H1 (cell line): Measurements from ENCODE around the gene CCR9. TPM values are rescaled to one million over a fixed set of nuclear protein-coding genes. Genes with fewer than 3 reads are reported as not detected.

Experiments used
- CTCF ChIA-PET: fragments of 300-600 bp; sonication (Branson Sonifier 250); formaldehyde crosslinking; loops from one replicate; lab custom pipeline; 2021; ENCODE audit not compliant: partially characterized antibody; lab: Charles Lee
- POLR2A ChIA-PET: fragments of 300-600 bp; sonication (Branson Sonifier 250); formaldehyde crosslinking; loops from one replicate; lab custom pipeline; 2021; ENCODE audit warnings: inconsistent platforms; ENCODE audit not compliant: partially characterized antibody; lab: Charles Lee
- DNase-seq, 2 experiments: peaks; one replicate each; pipeline versions ENCODE4 v3.0.0 to v3.0.0-alpha.2; 2010 to 2022; ENCODE audit warnings: low spot score in 2 of 2, low read depth in 1 of 2, mixed read lengths in 1 of 2
- FAIRE-seq: peaks from 2 replicates; lab custom pipeline; 2011; peaks lifted over from hg19 to GRCh38; lab: Jason Lieb, UNC
- H2AFZ ChIP-seq: 2 replicates; pipeline ENCODE4 v1.8.1; 2012; ENCODE audit warnings: low read length, inconsistent platforms
- H2AK5ac ChIP-seq: 2 replicates; pipeline ENCODE4 v1.6.1; 2013; ENCODE audit warnings: low read depth, low read length
- H2BK120ac ChIP-seq: replicated peaks from 2 replicates; pipeline ENCODE3; 2013; ENCODE audit warnings: low read depth, low read length, inconsistent platforms
- H2BK12ac ChIP-seq: 2 replicates; pipeline ENCODE4 v1.6.1; 2013; ENCODE audit warnings: low read depth, low read length
- H2BK15ac ChIP-seq: 2 replicates; pipeline ENCODE4 v1.6.1; 2013; ENCODE audit warnings: low read length
- H2BK20ac ChIP-seq: 2 replicates; pipeline ENCODE4 v1.6.1; 2013; ENCODE audit warnings: low read length
- H2BK5ac ChIP-seq: 2 replicates; pipeline ENCODE4 v1.6.1; 2013; ENCODE audit warnings: low read depth, low read length
- H3K14ac ChIP-seq: 2 replicates; pipeline ENCODE4 v1.6.1; 2013; ENCODE audit warnings: inconsistent platforms; ENCODE audit not compliant: insufficient read length
- H3K18ac ChIP-seq: 2 replicates; pipeline ENCODE4 v1.6.1; 2013; ENCODE audit warnings: low read length; ENCODE audit errors: extremely low read depth
- H3K23ac ChIP-seq: 2 replicates; pipeline ENCODE4 v1.6.1; 2013; ENCODE audit warnings: inconsistent platforms; ENCODE audit not compliant: insufficient read length
- H3K23me2 ChIP-seq: 2 replicates; pipeline ENCODE4 v1.6.1; 2013; ENCODE audit warnings: low read depth, low read length
- H3K27ac ChIP-seq: 2 replicates; pipeline ENCODE4 v1.6.1; 2011; ENCODE audit warnings: low read depth, low read length, inconsistent platforms
- H3K27me3 ChIP-seq, 4 experiments: replicated peaks in 1 of 4; 1 replicate in 1 of 4; 2 replicates in 3 of 4; pipeline versions ENCODE4 v1.6.1 to v1.8.1; 2011 to 2013; ENCODE audit warnings: low read length in 3 of 4, mild to moderate bottlenecking in 3 of 4, inconsistent platforms in 2 of 4, mixed read lengths in 2 of 4, moderate library complexity in 1 of 4; ENCODE audit not compliant: control insufficient read depth in 3 of 4, insufficient read depth in 3 of 4; ENCODE audit errors: extremely low read depth in 1 of 4
- H3K36me3 ChIP-seq, 4 experiments: 2 replicates each; pipeline versions ENCODE4 v1.6.1 to v1.8.1; 2011 to 2013; ENCODE audit warnings: mild to moderate bottlenecking in 4 of 4, low read length in 3 of 4, moderate library complexity in 2 of 4, control low read depth in 1 of 4, inconsistent platforms in 1 of 4; ENCODE audit not compliant: insufficient read depth in 4 of 4, control insufficient read depth in 2 of 4
- H3K4ac ChIP-seq: replicated peaks from 2 replicates; pipeline ENCODE3; 2013; ENCODE audit warnings: low read length, low read depth, mixed read lengths, inconsistent platforms; ENCODE audit not compliant: insufficient read length
- H3K4me1 ChIP-seq, 4 experiments: replicated peaks in 1 of 4; 1 replicate in 1 of 4; 2 replicates in 3 of 4; pipeline versions ENCODE4 v1.6.1 to v1.8.1; 2011 to 2013; ENCODE audit warnings: low read length in 3 of 4, inconsistent platforms in 2 of 4, mixed read lengths in 1 of 4; ENCODE audit not compliant: insufficient read depth in 4 of 4, control insufficient read depth in 3 of 4
- H3K4me2 ChIP-seq, 2 experiments: 2 replicates each; pipeline versions ENCODE4 v1.6.1 to v1.8.1; 2011 to 2013; ENCODE audit warnings: low read depth in 2 of 2, low read length in 2 of 2, control low read depth in 1 of 2, inconsistent platforms in 1 of 2, mild to moderate bottlenecking in 1 of 2; ENCODE audit not compliant: insufficient read depth in 1 of 2
- H3K4me3 ChIP-seq, 4 experiments: fragments of 200-600, 300-600 bp in 1 of 4; sonication (generic), shearing (Covaris generic), sonication (Bioruptor Twin) in 1 of 4; 2 replicates each; pipeline versions ENCODE4 v1.5.1 to v1.8.1; 2011 to 2016; ENCODE audit warnings: low read length in 4 of 4, low read depth in 3 of 4, control low read depth in 2 of 4, inconsistent platforms in 2 of 4, mild to moderate bottlenecking in 2 of 4, mixed read lengths in 1 of 4, moderate library complexity in 1 of 4; ENCODE audit not compliant: insufficient read depth in 2 of 4; ENCODE audit errors: extremely low read depth in 1 of 4
- H3K56ac ChIP-seq: replicated peaks from 2 replicates; pipeline ENCODE3; 2013; ENCODE audit warnings: low read depth, mild to moderate bottlenecking, mixed read lengths, low read length, inconsistent platforms; ENCODE audit not compliant: insufficient read length
- H3K79me1 ChIP-seq: 2 replicates; pipeline ENCODE4 v1.6.1; 2013; ENCODE audit warnings: low read depth, low read length, control low read depth
- H3K79me2 ChIP-seq, 2 experiments: 2 replicates each; pipeline versions ENCODE4 v1.6.1 to v1.8.1; 2012 to 2013; ENCODE audit warnings: low read length in 2 of 2, mild to moderate bottlenecking in 2 of 2, inconsistent platforms in 1 of 2; ENCODE audit not compliant: insufficient read depth in 2 of 2, control insufficient read depth in 1 of 2
- H3K9ac ChIP-seq, 4 experiments: replicated peaks in 1 of 4; 1 replicate in 1 of 4; 2 replicates in 3 of 4; pipeline versions ENCODE4 v1.6.1 to v1.8.1; 2011 to 2013; ENCODE audit warnings: low read depth in 3 of 4, low read length in 3 of 4, control low read depth in 2 of 4, mild to moderate bottlenecking in 2 of 4, moderate library complexity in 2 of 4, inconsistent platforms in 1 of 4; ENCODE audit errors: extremely low read depth in 1 of 4
- H3K9me3 ChIP-seq, 2 experiments: 2 replicates each; pipeline versions ENCODE4 v1.6.1 to v1.8.1; 2012 to 2013; ENCODE audit warnings: mild to moderate bottlenecking in 2 of 2, moderate library complexity in 2 of 2, control low read depth in 1 of 2, inconsistent platforms in 1 of 2, low read depth in 1 of 2, low read length in 1 of 2, mixed read lengths in 1 of 2; ENCODE audit not compliant: insufficient read depth in 2 of 2
- H4K20me1 ChIP-seq, 2 experiments: replicated peaks in 1 of 2; 2 replicates each; pipeline versions ENCODE3 to v1.8.1; 2011 to 2013; ENCODE audit warnings: inconsistent platforms in 2 of 2, low read length in 2 of 2, mild to moderate bottlenecking in 1 of 2; ENCODE audit not compliant: insufficient read depth in 2 of 2, control insufficient read depth in 1 of 2
- H4K5ac ChIP-seq: 2 replicates; pipeline ENCODE4 v1.6.1; 2013; ENCODE audit warnings: low read length, low read depth, mixed read lengths, inconsistent platforms; ENCODE audit not compliant: insufficient read length
- H4K8ac ChIP-seq: 2 replicates; pipeline ENCODE4 v1.8.0; 2013; ENCODE audit warnings: mild to moderate bottlenecking, moderate library complexity, low read length, inconsistent platforms; ENCODE audit not compliant: insufficient read depth; ENCODE audit errors: extremely low read depth
- H4K91ac ChIP-seq: replicated peaks from 2 replicates; pipeline ENCODE3; 2013; ENCODE audit warnings: low read length, mixed read lengths, inconsistent platforms; ENCODE audit not compliant: insufficient read length
- BRCA1 ChIP-seq: IDR thresholded peaks from 2 replicates; pipeline ENCODE4 v1.6.1; 2012; ENCODE audit warnings: low read depth, low read length, improper control_type of control experiment
- CHD1 ChIP-seq: IDR thresholded peaks from 2 replicates; pipeline ENCODE4 v1.6.1; 2012; ENCODE audit warnings: low read depth, low read length, improper control_type of control experiment
- CHD2 ChIP-seq: IDR thresholded peaks from 2 replicates; pipeline ENCODE4 v1.6.1; 2012; ENCODE audit warnings: low read length, improper control_type of control experiment
- EP300 ChIP-seq, 2 experiments: IDR thresholded peaks; 1 replicate in 1 of 2; 2 replicates in 1 of 2; pipeline ENCODE4 v1.6.1; 2011 to 2012; ENCODE audit warnings: low read depth in 2 of 2, low read length in 2 of 2, mild to moderate bottlenecking in 2 of 2, borderline replicate concordance in 1 of 2, inconsistent platforms in 1 of 2, moderate library complexity in 1 of 2
- FOSL1 ChIP-seq: IDR thresholded peaks from 2 replicates; pipeline ENCODE4 v1.6.1; 2011; ENCODE audit warnings: mild to moderate bottlenecking, low read depth, low read length, moderate library complexity; ENCODE audit not compliant: insufficient read depth
- HDAC6 ChIP-seq: IDR thresholded peaks from one replicate; pipeline ENCODE4 v1.7.1; 2012; ENCODE audit warnings: low read depth, mild to moderate bottlenecking, inconsistent platforms, low read length, moderate library complexity
- KDM4A ChIP-seq: IDR thresholded peaks from one replicate; pipeline ENCODE4 v1.7.1; 2012; ENCODE audit warnings: low read depth, mild to moderate bottlenecking, moderate library complexity, low read length, inconsistent platforms; ENCODE audit not compliant: severe bottlenecking
- SP2 ChIP-seq: IDR thresholded peaks from 2 replicates; pipeline ENCODE4 v1.6.1; 2012; ENCODE audit warnings: mild to moderate bottlenecking, low read length, inconsistent platforms
- WGBS, 2 experiments: shearing (Covaris generic) in 1 of 2; methylation state at CpG; one replicate each; pipeline versions ENCODE4 v1.1.6 to v1.1.7; 2013 to 2015; ENCODE audit warnings: low lambda C conversion rate in 2 of 2, mixed read lengths in 2 of 2, inconsistent platforms in 1 of 2, low coverage in 1 of 2, missing lambda C conversion rate in 1 of 2; ENCODE audit not compliant: insufficient replicate concordance in 2 of 2, insufficient coverage in 1 of 2, insufficient read length in 1 of 2; ENCODE audit errors: extremely low coverage in 1 of 2, missing lambda C conversion rate in 1 of 2; 5-methylcytosine and 5-hydroxymethylcytosine counted together
- polyA plus RNA-seq, 7 experiments: library from polyadenylated mRNA; depleted of rRNA in 3 of 7; stranded (reverse) in 5 of 7; unstranded in 2 of 7; fragments of >200 nt in 5 of 7; fragments of 200-250 nt in 2 of 7; gene quantifications; 1 replicate in 5 of 7; 2 replicates in 1 of 7; 4 replicates in 1 of 7; pipeline versions ENCODE4 v1.2.1 to v1.2.3, GENCODE V29; 2011 to 2013; ENCODE audit warnings: missing spikeins in 2 of 7, mixed read lengths in 2 of 7
- total RNA-seq: library from RNA; stranded (reverse); fragmentation: NEBNext Ultra II Directional; extraction: Animal tissue kit (Norgen Biotek cat#: 25700); gene quantifications from 2 replicates; pipeline ENCODE4 v1.2.1, GENCODE V29; 2021
- TF ChIP-seq, protein P1 (sequence below): IDR thresholded peaks from 2 replicates; pipeline ENCODE4 v1.6.1; 2011; ENCODE audit warnings: low read length, improper control_type of control experiment
- TF ChIP-seq, protein P2 (sequence below): IDR thresholded peaks from 2 replicates; pipeline ENCODE4 v1.6.1; 2011; ENCODE audit warnings: low read depth, mild to moderate bottlenecking, low read length; ENCODE audit not compliant: insufficient read depth
- TF ChIP-seq, protein P3 (sequence below): IDR thresholded peaks from 2 replicates; pipeline ENCODE4 v1.6.1; 2012; ENCODE audit warnings: inconsistent platforms

CCR9 gene
- total and polyA plus RNA-seq, 2 of the 8 experiments (the other 6 are each of a cell fraction or from before 2014, with no cell fraction given), result not detected

DNA sequence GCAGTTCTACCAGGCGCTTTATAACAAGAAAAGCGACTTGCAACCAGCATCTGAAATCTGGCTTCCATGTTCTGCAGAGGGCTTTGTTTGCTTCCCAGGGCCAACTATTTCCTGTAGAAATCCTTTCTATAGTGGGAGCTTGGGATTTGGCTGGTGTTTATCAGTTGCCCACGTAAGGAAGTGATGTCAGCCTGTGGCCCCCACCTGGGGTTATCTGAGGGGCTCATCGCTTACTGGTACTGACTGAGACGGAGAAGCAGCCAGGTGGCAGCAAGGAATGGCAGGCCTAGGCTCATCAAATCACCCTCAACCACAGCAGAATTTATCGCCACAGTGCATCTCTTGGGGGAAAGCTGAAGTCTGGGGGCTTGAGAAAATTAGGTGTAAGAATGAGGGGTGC lies 14.6 kb upstream of the CCR9 start:
- Histone ChIP-seq H3K4ac (no peak overlapping the region), H2AFZ (0 out of 2 replicates have a peak overlapping the region, but pooled peaks have one; percentile 60), H3K9me3 (no peaks in the 10 kb centered on the region), H3K27ac (no peak overlapping the region), H3K4me3 (no peak overlapping the region), H3K4me2 (no peak overlapping the region), H3K18ac (no peak overlapping the region), H3K27me3 (0 out of 7 replicates have a peak, but pooled peaks cover 0 to 3% (median 0%) of the 10 kb centered on the region in 4 experiments), H3K9ac (no peak overlapping the region; a peak in 1 of 7 replicates), H2BK20ac (no peak overlapping the region), H4K5ac (no peak overlapping the region), H4K8ac (no peak overlapping the region), H2BK120ac (no peak overlapping the region), H3K79me1 (no peaks in the 10 kb centered on the region; the same call in 1 of the 2 replicates), H3K79me2 (no peaks in the 10 kb centered on the region), H3K56ac (no peak overlapping the region), H3K23me2 (no peaks in the 10 kb centered on the region), H2AK5ac (no peak overlapping the region), H3K14ac (no peak overlapping the region), H4K20me1 (no peaks in the 10 kb centered on the region), H3K4me1 (peaks cover 0 to 4% (median 2%) of the 10 kb centered on the region in 4 experiments; a peak in 2 of 7 replicates), H4K91ac (no peak overlapping the region), H2BK12ac (no peak overlapping the region), H2BK5ac (no peak overlapping the region), H2BK15ac (no peak overlapping the region), H3K23ac (no peak overlapping the region), H3K36me3 (no peaks in the 10 kb centered on the region)
- CTCF ChIA-PET, result interaction anchor here (2.1 kb wide), 1 partner anchor 27 kb away, joined by 6 read pairs; no protein-coding TSS in a partner anchor
- 75% methylated on average over 6 of the region's 6 CpGs; no CpG with 5 or more reads in 1 of the 2 experiments for WGBS, 2 experiments
- no peak for FAIRE-seq
- DNase-seq, result no peak
- POLR2A ChIA-PET, result interaction anchor here (0.7 kb wide), 1 partner anchor 373 kb away, joined by 3 read pairs; no protein-coding TSS in a partner anchor
- TF ChIP-seq EP300 (IDR thresholded peaks at IDR 0.05; ENCODE audit: borderline replicate concordance in 1 of 2, low read depth in 2 of 2, low read length in 2 of 2) (no peak), KDM4A (no peak), HDAC6 (no peak), CHD2 (no peak), CHD1 (no peak), BRCA1 (no peak), FOSL1 (no peak), SP2 (no peak)
- TF ChIP-seq, protein P1, sequence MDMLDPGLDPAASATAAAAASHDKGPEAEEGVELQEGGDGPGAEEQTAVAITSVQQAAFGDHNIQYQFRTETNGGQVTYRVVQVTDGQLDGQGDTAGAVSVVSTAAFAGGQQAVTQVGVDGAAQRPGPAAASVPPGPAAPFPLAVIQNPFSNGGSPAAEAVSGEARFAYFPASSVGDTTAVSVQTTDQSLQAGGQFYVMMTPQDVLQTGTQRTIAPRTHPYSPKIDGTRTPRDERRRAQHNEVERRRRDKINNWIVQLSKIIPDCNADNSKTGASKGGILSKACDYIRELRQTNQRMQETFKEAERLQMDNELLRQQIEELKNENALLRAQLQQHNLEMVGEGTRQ, result no peak
- TF ChIP-seq, protein P2, sequence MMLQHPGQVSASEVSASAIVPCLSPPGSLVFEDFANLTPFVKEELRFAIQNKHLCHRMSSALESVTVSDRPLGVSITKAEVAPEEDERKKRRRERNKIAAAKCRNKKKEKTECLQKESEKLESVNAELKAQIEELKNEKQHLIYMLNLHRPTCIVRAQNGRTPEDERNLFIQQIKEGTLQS, result no peak
- TF ChIP-seq, protein P3, sequence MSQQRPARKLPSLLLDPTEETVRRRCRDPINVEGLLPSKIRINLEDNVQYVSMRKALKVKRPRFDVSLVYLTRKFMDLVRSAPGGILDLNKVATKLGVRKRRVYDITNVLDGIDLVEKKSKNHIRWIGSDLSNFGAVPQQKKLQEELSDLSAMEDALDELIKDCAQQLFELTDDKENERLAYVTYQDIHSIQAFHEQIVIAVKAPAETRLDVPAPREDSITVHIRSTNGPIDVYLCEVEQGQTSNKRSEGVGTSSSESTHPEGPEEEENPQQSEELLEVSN, result no peak
